ENCODE measurements around the gene KIF1B.
A peak's percentile ranks its signal among the peaks of the same experiment; 100 is the strongest.

- peak; percentile 97 to 99 (median 98) for TF ChIP-seq CTCF (IDR thresholded peaks at IDR 0.05)
- TF ChIP-seq POLR2A (IDR thresholded peaks at IDR 0.05): peak; percentile 99 to 100
- peak; percentile 92 for TF ChIP-seq POLR2AphosphoS5 (IDR thresholded peaks at IDR 0.05)
Measured at GRCh38 chr1:10209905-10210810, at the start of gene KIF1B.

Data from gastroesophageal sphincter (tissue), 3 donors.